Gastrocnemius medialis (tissue), 4 donors: ENCODE measurements around the gene IRX1.

Experiments
- POLR2A ChIP-seq, 2 donors: fragments of 450-650 bp; IDR thresholded peaks; one replicate each; pipeline ENCODE4 v1.6.1; 2017; ENCODE audit warnings: antibody characterized with exemption in 2 of 2, mild to moderate bottlenecking in 2 of 2, moderate library complexity in 2 of 2
- TF ChIP-seq, protein P1 (sequence below), 5 experiments: fragments of 450-650 bp in 3 of 5; fragments of 200-600 bp in 2 of 5; sonication (generic) in 2 of 5; IDR thresholded peaks in 4 of 5; conservative IDR thresholded peaks in 1 of 5; 1 replicate in 4 of 5; 2 replicates in 1 of 5; pipeline ENCODE4 v1.5.1; 2016 to 2019; ENCODE audit warnings: antibody characterized with exemption in 5 of 5, mild to moderate bottlenecking in 3 of 5, moderate library complexity in 3 of 5

DNA sequence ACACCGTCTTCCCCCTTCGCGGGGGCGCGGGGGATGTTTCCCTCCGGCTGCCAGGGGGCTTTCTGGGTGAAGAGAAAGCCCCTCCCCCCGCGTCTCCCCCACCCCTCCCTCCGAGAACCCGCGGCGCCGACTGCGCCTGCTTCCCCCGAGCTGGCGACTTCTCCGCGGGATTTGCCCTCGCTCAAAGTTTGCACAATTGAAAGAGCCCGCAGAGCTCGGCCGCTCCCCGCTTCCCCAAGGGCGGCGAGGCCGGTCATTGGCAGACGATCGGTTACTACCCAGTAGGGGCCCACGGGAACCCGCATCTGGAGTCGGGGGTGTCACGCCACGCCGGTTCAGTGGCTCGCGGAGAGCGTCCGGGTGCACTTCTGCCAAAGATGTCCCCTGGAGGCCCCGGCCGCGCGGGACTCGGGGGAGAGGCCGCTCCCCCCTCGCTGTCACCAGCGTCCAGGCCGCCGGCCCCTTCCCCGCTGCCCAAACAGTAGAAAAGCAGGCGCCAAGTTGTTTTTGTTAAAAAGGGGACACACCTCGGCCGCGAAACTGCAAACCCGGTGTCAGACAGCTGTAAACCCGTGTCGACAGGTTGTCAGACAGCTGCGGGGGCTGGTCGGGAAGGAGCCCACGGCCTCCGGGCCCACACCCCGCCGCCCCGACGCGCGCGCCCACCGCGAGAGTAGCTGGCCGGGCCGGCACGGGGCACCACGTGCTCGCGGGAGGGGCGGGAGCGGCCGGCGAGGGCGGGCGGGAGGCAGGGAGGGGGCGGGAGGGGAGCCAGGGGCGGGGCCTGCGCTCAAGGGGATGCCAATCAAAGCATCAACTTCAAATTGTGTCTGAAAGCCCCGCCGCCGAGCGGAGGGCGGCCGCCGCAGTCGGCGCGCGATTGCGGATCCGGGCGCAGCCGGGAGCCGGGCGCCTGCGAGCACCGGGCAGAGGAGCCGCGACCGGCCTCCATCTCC is at the start of gene IRX1:
- TF ChIP-seq POLR2A (IDR thresholded peaks at IDR 0.05) = no peak
- TF ChIP-seq, protein P1, sequence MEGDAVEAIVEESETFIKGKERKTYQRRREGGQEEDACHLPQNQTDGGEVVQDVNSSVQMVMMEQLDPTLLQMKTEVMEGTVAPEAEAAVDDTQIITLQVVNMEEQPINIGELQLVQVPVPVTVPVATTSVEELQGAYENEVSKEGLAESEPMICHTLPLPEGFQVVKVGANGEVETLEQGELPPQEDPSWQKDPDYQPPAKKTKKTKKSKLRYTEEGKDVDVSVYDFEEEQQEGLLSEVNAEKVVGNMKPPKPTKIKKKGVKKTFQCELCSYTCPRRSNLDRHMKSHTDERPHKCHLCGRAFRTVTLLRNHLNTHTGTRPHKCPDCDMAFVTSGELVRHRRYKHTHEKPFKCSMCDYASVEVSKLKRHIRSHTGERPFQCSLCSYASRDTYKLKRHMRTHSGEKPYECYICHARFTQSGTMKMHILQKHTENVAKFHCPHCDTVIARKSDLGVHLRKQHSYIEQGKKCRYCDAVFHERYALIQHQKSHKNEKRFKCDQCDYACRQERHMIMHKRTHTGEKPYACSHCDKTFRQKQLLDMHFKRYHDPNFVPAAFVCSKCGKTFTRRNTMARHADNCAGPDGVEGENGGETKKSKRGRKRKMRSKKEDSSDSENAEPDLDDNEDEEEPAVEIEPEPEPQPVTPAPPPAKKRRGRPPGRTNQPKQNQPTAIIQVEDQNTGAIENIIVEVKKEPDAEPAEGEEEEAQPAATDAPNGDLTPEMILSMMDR (IDR thresholded peaks at IDR 0.05 in 4 of 5, conservative IDR thresholded peaks at IDR 0.05 in 1 of 5) = no peak
